H9 (cell line): ENCODE results near the gene LYPD1. TPM values are rescaled to one million over a fixed set of nuclear protein-coding genes. Genes with fewer than 3 reads are reported as not detected.

ENCODE experiments used
- DNase-seq: peaks from one replicate; pipeline ENCODE4 v3.0.0-alpha.2; 2017
- H2AFZ ChIP-seq: one replicate; pipeline ENCODE4 v1.6.1; 2013; ENCODE audit warnings: mild to moderate bottlenecking, low read length, control low read depth, moderate library complexity
- H2AK5ac ChIP-seq: 2 replicates; pipeline ENCODE4 v1.6.1; 2013; ENCODE audit warnings: low read length, control low read depth, mixed read lengths; ENCODE audit not compliant: insufficient read length
- H2BK120ac ChIP-seq: one replicate; pipeline ENCODE4 v1.6.1; 2013; ENCODE audit warnings: low read depth, mild to moderate bottlenecking, low read length, control low read depth, inconsistent platforms; ENCODE audit not compliant: poor library complexity, severe bottlenecking
- H2BK12ac ChIP-seq: 2 replicates; pipeline ENCODE4 v1.6.1; 2013; ENCODE audit warnings: low read length, control low read depth, mixed read lengths, low read depth; ENCODE audit not compliant: insufficient read length
- H2BK15ac ChIP-seq: 2 replicates; pipeline ENCODE4 v1.6.1; 2013; ENCODE audit warnings: low read depth, low read length, control low read depth
- H2BK20ac ChIP-seq: one replicate; pipeline ENCODE4 v1.6.1; 2013; ENCODE audit warnings: low read depth, mild to moderate bottlenecking, low read length, control low read depth, inconsistent platforms; ENCODE audit not compliant: poor library complexity, severe bottlenecking
- H2BK5ac ChIP-seq: 2 replicates; pipeline ENCODE4 v1.6.1; 2013; ENCODE audit warnings: low read length, control low read depth, mixed read lengths; ENCODE audit not compliant: insufficient read length
- H3K14ac ChIP-seq: 2 replicates; pipeline ENCODE4 v1.6.1; 2013; ENCODE audit warnings: low read length, control low read depth; ENCODE audit not compliant: insufficient read depth
- H3K18ac ChIP-seq: 2 replicates; pipeline ENCODE4 v1.6.1; 2013; ENCODE audit warnings: low read depth, mild to moderate bottlenecking, mixed read lengths, low read length, control low read depth; ENCODE audit not compliant: insufficient read length
- H3K23ac ChIP-seq: 2 replicates; pipeline ENCODE4 v1.6.1; 2013; ENCODE audit warnings: low read length, control low read depth, mixed read lengths, low read depth; ENCODE audit not compliant: insufficient read length
- H3K23me2 ChIP-seq: 2 replicates; pipeline ENCODE4 v1.6.1; 2013; ENCODE audit warnings: low read depth, mild to moderate bottlenecking, mixed read lengths, low read length, control low read depth; ENCODE audit not compliant: insufficient read length, poor library complexity, severe bottlenecking
- H3K27ac ChIP-seq: 2 replicates; pipeline ENCODE4 v1.5.1; 2013; ENCODE audit warnings: low read length, control low read depth, mixed read lengths, low read depth; ENCODE audit not compliant: insufficient read length
- H3K27me3 ChIP-seq: 2 replicates; pipeline ENCODE4 v1.6.1; 2013; ENCODE audit warnings: low read length, control low read depth, inconsistent platforms; ENCODE audit not compliant: insufficient read depth
- H3K4ac ChIP-seq: 2 replicates; pipeline ENCODE4 v1.6.1; 2013; ENCODE audit warnings: low read depth, mild to moderate bottlenecking, control low read depth, inconsistent platforms, low read length, moderate library complexity
- H3K4me1 ChIP-seq: 2 replicates; pipeline ENCODE4 v1.6.1; 2013; ENCODE audit warnings: low read length, control low read depth, inconsistent platforms; ENCODE audit not compliant: insufficient read depth
- H3K4me2 ChIP-seq: 2 replicates; pipeline ENCODE4 v1.6.1; 2013; ENCODE audit warnings: low read length, control low read depth, mixed read lengths; ENCODE audit not compliant: insufficient read length, insufficient read depth
- H3K56ac ChIP-seq: 2 replicates; pipeline ENCODE4 v1.6.1; 2013; ENCODE audit warnings: low read depth, mild to moderate bottlenecking, mixed read lengths, low read length, control low read depth; ENCODE audit not compliant: insufficient read length
- H3K79me1 ChIP-seq: 2 replicates; pipeline ENCODE4 v1.6.1; 2013; ENCODE audit warnings: low read depth, mild to moderate bottlenecking, moderate library complexity, low read length, control low read depth, inconsistent platforms; ENCODE audit not compliant: insufficient read depth, poor library complexity, severe bottlenecking
- H3K79me2 ChIP-seq: 2 replicates; pipeline ENCODE4 v1.6.1; 2013; ENCODE audit warnings: low read length, control low read depth, inconsistent platforms; ENCODE audit not compliant: insufficient read depth
- H3K9ac ChIP-seq: 2 replicates; pipeline ENCODE4 v1.6.1; 2013; ENCODE audit warnings: low read length, control low read depth, mixed read lengths; ENCODE audit not compliant: insufficient read length; ENCODE audit errors: extremely low read depth
- H3K9me3 ChIP-seq: one replicate; pipeline ENCODE4 v1.6.1; 2013; ENCODE audit warnings: low read depth, low read length, inconsistent platforms; ENCODE audit not compliant: control insufficient read depth
- H3T11ph ChIP-seq: one replicate; pipeline ENCODE4 v1.6.1; 2013; ENCODE audit warnings: mild to moderate bottlenecking, low read length, control low read depth, inconsistent platforms
- H4K20me1 ChIP-seq: one replicate; pipeline ENCODE4 v1.6.1; 2013; ENCODE audit not compliant: control insufficient read depth, insufficient read length, insufficient read depth
- H4K5ac ChIP-seq: 2 replicates; pipeline ENCODE4 v1.6.1; 2013; ENCODE audit warnings: low read depth, mild to moderate bottlenecking, mixed read lengths, low read length, control low read depth; ENCODE audit not compliant: insufficient read length
- H4K8ac ChIP-seq: replicated peaks from 2 replicates; pipeline ENCODE4 v1.6.1; 2013; ENCODE audit warnings: low read length, control low read depth, mixed read lengths, low read depth; ENCODE audit not compliant: insufficient read length
- H4K91ac ChIP-seq: 2 replicates; pipeline ENCODE4 v1.6.1; 2013; ENCODE audit warnings: low read depth, mild to moderate bottlenecking, moderate library complexity, mixed read lengths, low read length, control low read depth; ENCODE audit not compliant: insufficient read length
- H3K27ac Mint-ChIP-seq, 3 experiments: 2 replicates in 2 of 3; 3 replicates in 1 of 3; pipeline ENCODE4 v1.8.0; 2020 to 2021; ENCODE audit warnings: mixed read lengths in 3 of 3, mild to moderate bottlenecking in 1 of 3, moderate library complexity in 1 of 3
- H3K27me3 Mint-ChIP-seq: 2 replicates; pipeline ENCODE4 v1.8.0; 2021; ENCODE audit warnings: low read depth, mild to moderate bottlenecking, moderate library complexity, mixed read lengths
- H3K36me3 Mint-ChIP-seq, 3 experiments: 2 replicates in 2 of 3; 3 replicates in 1 of 3; pipeline ENCODE4 v1.8.0; 2020 to 2021; ENCODE audit warnings: low read depth in 3 of 3, mixed read lengths in 3 of 3; ENCODE audit not compliant: insufficient read depth in 1 of 3
- H3K4me1 Mint-ChIP-seq, 2 experiments: 2 replicates each; pipeline ENCODE4 v1.8.0; 2020; ENCODE audit warnings: mixed read lengths in 2 of 2
- H3K4me3 Mint-ChIP-seq, 2 experiments: 2 replicates in 1 of 2; 3 replicates in 1 of 2; pipeline ENCODE4 v1.8.0; 2020 to 2021; ENCODE audit warnings: mild to moderate bottlenecking in 2 of 2, mixed read lengths in 2 of 2, moderate library complexity in 1 of 2
- H3K9me3 Mint-ChIP-seq, 2 experiments: 2 replicates in 1 of 2; 3 replicates in 1 of 2; pipeline ENCODE4 v1.8.0; 2020; ENCODE audit warnings: mild to moderate bottlenecking in 2 of 2, mixed read lengths in 2 of 2, moderate library complexity in 1 of 2
- total RNA-seq: library from RNA; stranded (reverse); gene quantifications from 2 replicates; pipeline ENCODE4 v1.2.1, GENCODE V29; 2021
- TF ChIP-seq, protein P1 (sequence below): fragments of 200-600 bp; sonication (generic); conservative IDR thresholded peaks from 3 replicates; pipeline ENCODE4 v1.8.0; 2021; ENCODE audit warnings: antibody characterized with exemption, mild to moderate bottlenecking

Gene LYPD1
- total RNA-seq, 1 experiment from 2014 or later: 10.6 TPM

DNA sequence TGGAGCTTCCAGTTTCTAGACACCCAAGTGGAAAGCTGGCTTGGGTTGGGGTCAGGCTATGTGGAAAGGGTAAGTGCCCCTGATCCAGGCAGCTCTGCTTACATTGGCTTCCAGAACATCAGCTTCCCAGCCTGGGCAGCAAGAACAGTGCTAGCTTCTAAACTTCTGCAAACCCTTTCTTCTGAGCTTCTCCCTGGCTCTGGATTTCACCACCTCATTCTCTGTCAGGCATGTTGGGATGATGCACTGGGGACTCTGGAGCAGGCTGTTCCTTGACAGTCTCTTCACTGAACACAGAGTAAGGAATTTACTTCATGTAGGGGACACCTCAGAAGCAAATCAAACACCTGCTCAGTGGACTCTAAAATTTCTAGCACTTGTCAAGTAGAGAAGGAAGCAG is 72.8 kb downstream of the LYPD1 start:
- no peaks in the 10 kb centered on the region for H3K79me2 ChIP-seq
- no peak overlapping the region for H3K56ac ChIP-seq
- H3K23ac ChIP-seq: no peak overlapping the region
- H4K91ac ChIP-seq: no peak overlapping the region
- peaks cover 4 to 19% of the 10 kb centered on the region in 2 experiments; a peak in 3 of 4 replicates for H3K4me1 Mint-ChIP-seq
- no peaks in the 10 kb centered on the region for H3K9me3 ChIP-seq
- H3K4ac ChIP-seq: no peak overlapping the region
- no peak overlapping the region for H2BK5ac ChIP-seq
- peaks cover 0 to 5% of the 10 kb centered on the region in 2 experiments; a peak in 1 of 5 replicates for H3K9me3 Mint-ChIP-seq
- H3K9ac ChIP-seq: no peak overlapping the region
- no peak for DNase-seq
- no peak overlapping the region for H3K4me2 ChIP-seq
- H2BK20ac ChIP-seq: no peak overlapping the region
- no peak overlapping the region for H2BK12ac ChIP-seq
- no peaks in the 10 kb centered on the region for H3K27me3 ChIP-seq
- no peak overlapping the region for H2BK15ac ChIP-seq
- H3K23me2 ChIP-seq: no peaks in the 10 kb centered on the region
- H3K27me3 Mint-ChIP-seq: peaks cover 6% of the 10 kb centered on the region
- no peak overlapping the region for H3K4me3 Mint-ChIP-seq
- no peaks in the 10 kb centered on the region for H4K20me1 ChIP-seq
- no peak overlapping the region for H3K18ac ChIP-seq
- H4K8ac ChIP-seq: no peak overlapping the region
- no peak overlapping the region for H2AFZ ChIP-seq
- H3K4me1 ChIP-seq: no peaks in the 10 kb centered on the region
- no peak overlapping the region for H3T11ph ChIP-seq
- H4K5ac ChIP-seq: no peak overlapping the region
- no peak overlapping the region for H2AK5ac ChIP-seq
- no peaks in the 10 kb centered on the region; a peak in 1 of 7 replicates for H3K36me3 Mint-ChIP-seq
- H2BK120ac ChIP-seq: no peak overlapping the region
- TF ChIP-seq, protein P1, sequence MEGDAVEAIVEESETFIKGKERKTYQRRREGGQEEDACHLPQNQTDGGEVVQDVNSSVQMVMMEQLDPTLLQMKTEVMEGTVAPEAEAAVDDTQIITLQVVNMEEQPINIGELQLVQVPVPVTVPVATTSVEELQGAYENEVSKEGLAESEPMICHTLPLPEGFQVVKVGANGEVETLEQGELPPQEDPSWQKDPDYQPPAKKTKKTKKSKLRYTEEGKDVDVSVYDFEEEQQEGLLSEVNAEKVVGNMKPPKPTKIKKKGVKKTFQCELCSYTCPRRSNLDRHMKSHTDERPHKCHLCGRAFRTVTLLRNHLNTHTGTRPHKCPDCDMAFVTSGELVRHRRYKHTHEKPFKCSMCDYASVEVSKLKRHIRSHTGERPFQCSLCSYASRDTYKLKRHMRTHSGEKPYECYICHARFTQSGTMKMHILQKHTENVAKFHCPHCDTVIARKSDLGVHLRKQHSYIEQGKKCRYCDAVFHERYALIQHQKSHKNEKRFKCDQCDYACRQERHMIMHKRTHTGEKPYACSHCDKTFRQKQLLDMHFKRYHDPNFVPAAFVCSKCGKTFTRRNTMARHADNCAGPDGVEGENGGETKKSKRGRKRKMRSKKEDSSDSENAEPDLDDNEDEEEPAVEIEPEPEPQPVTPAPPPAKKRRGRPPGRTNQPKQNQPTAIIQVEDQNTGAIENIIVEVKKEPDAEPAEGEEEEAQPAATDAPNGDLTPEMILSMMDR: no peak
- no peak overlapping the region for H3K27ac Mint-ChIP-seq
- no peak overlapping the region for H3K27ac ChIP-seq
- H3K79me1 ChIP-seq: no peaks in the 10 kb centered on the region
- H3K14ac ChIP-seq: no peak overlapping the region
